Measurements from ENCODE around the gene BATF.

Gene BATF

GRCh38 chr14:75539561-75540478, 17.6 kb downstream of the BATF start:
- H3K4me3 ChIP-seq (replicated peaks; ENCODE audit: low read depth, low read length): no peak overlapping the region
- DNase-seq (ENCODE audit: extremely low read depth, low read depth): no peak
- no peak for TF ChIP-seq CTCF (IDR thresholded peaks at IDR 0.05; ENCODE audit: low read depth, low read length, missing control alignments)

GRCh38 chr14:75540479-75540851, 18.2 kb downstream of the BATF start:
- no peak for DNase-seq (ENCODE audit: extremely low read depth, low read depth)
- H3K4me3 ChIP-seq (replicated peaks; ENCODE audit: low read depth, low read length): no peak overlapping the region
- TF ChIP-seq CTCF (IDR thresholded peaks at IDR 0.05; ENCODE audit: low read depth, low read length, missing control alignments): no peak

- DNase-seq (ENCODE audit: extremely low read depth, low read depth): no peak
- no peak for TF ChIP-seq CTCF (IDR thresholded peaks at IDR 0.05; ENCODE audit: low read depth, low read length, missing control alignments)
- no peak overlapping the region for H3K4me3 ChIP-seq (replicated peaks; ENCODE audit: low read depth, low read length)
These were observed 20.4 kb downstream of the BATF start for GRCh38 chr14:75542588-75543091.

- no peak for TF ChIP-seq CTCF (IDR thresholded peaks at IDR 0.05; ENCODE audit: low read depth, low read length, missing control alignments)
- DNase-seq (ENCODE audit: extremely low read depth, low read depth): no peak
- H3K4me3 ChIP-seq (replicated peaks; ENCODE audit: low read depth, low read length): no peak overlapping the region
These were observed 21.0 kb downstream of the BATF start for GRCh38 chr14:75543253-75543652.

- DNase-seq (ENCODE audit: extremely low read depth, low read depth): no peak
- H3K4me3 ChIP-seq (replicated peaks; ENCODE audit: low read depth, low read length): no peak overlapping the region
- TF ChIP-seq CTCF (IDR thresholded peaks at IDR 0.05; ENCODE audit: low read depth, low read length, missing control alignments): no peak
These were observed 21.5 kb downstream of the BATF start for GRCh38 chr14:75543786-75544185.

GRCh38 chr14:75545907-75546306, 23.6 kb downstream of the BATF start:
- DNase-seq (ENCODE audit: extremely low read depth, low read depth): no peak
- no peak overlapping the region for H3K4me3 ChIP-seq (replicated peaks; ENCODE audit: low read depth, low read length)
- no peak for TF ChIP-seq CTCF (IDR thresholded peaks at IDR 0.05; ENCODE audit: low read depth, low read length, missing control alignments)

All from HFF-Myc (cell line).